MCF 10A (cell line): ENCODE results near the gene RGS1. TPM values are rescaled to one million over a fixed set of nuclear protein-coding genes. Genes with fewer than 3 reads are reported as not detected.

ENCODE experiments used
- BruUV-seq: library from RNA; stranded (reverse); fragments of 400-500 nt; replicated peaks from 2 replicates; lab custom pipeline; 2021; lab: Mats Ljungman, UMichigan
- CTCF ChIA-PET: fragments of 300-600 bp; sonication (Branson Sonifier 250); formaldehyde crosslinking; extraction: SDS; loops from one replicate; lab custom pipeline; 2021; ENCODE audit warnings: antibody characterized with exemption, inconsistent platforms; lab: Yijun Ruan, JAX
- POLR2A ChIA-PET: fragments of 300-600, 350-650 bp; sonication (Branson Sonifier 250); formaldehyde crosslinking; extraction: SDS; loops from one replicate; lab custom pipeline; 2020; ENCODE audit warnings: antibody characterized with exemption, inconsistent platforms; lab: Yijun Ruan, JAX
- DNase-seq: peaks from one replicate; pipeline ENCODE4 v3.0.0-alpha.2; 2018; ENCODE audit not compliant: unreplicated experiment
- H3K27ac Mint-ChIP-seq: one replicate; pipeline ENCODE4 v1.8.0; 2022; ENCODE audit warnings: mild to moderate bottlenecking, low read depth, mixed read lengths; ENCODE audit not compliant: unreplicated experiment
- H3K27me3 Mint-ChIP-seq: one replicate; pipeline ENCODE4 v1.8.0; 2022; ENCODE audit warnings: mixed read lengths; ENCODE audit not compliant: insufficient read depth, unreplicated experiment
- H3K36me3 Mint-ChIP-seq: one replicate; pipeline ENCODE4 v1.8.0; 2022; ENCODE audit warnings: mild to moderate bottlenecking, moderate library complexity, mixed read lengths; ENCODE audit not compliant: insufficient read depth, unreplicated experiment
- H3K4me1 Mint-ChIP-seq: one replicate; pipeline ENCODE4 v1.8.0; 2022; ENCODE audit warnings: mixed read lengths; ENCODE audit not compliant: insufficient read depth, unreplicated experiment
- H3K4me3 Mint-ChIP-seq: one replicate; pipeline ENCODE4 v1.8.0; 2022; ENCODE audit warnings: mild to moderate bottlenecking, moderate library complexity, mixed read lengths; ENCODE audit not compliant: unreplicated experiment
- H3K9me3 Mint-ChIP-seq: one replicate; pipeline ENCODE4 v1.8.0; 2022; ENCODE audit warnings: mixed read lengths; ENCODE audit not compliant: unreplicated experiment
- CTCF ChIP-seq: fragments of 200-600 bp; IDR thresholded peaks from one replicate; pipeline ENCODE4 v1.8.0; 2022; ENCODE audit warnings: antibody characterized with exemption, mild to moderate bottlenecking; ENCODE audit not compliant: unreplicated experiment
- intact Hi-C: fragments of 100-400 bp; cut with micrococcal nuclease; formaldehyde crosslinking; loops from 2 replicates; pipeline ENCODE4 v1.14.1; 2022
- total RNA-seq: library from RNA; stranded (reverse); gene quantifications from 2 replicates; pipeline ENCODE4 v1.2.3, GENCODE V29; 2022

Gene RGS1
- total RNA-seq, 1 experiment from 2014 or later = not detected

GRCh38 chr1:192589813-192590212, 14.2 kb downstream of the RGS1 start:
- H3K9me3 Mint-ChIP-seq = no peaks in the 10 kb centered on the region
- no peak for TF ChIP-seq CTCF
- H3K27ac Mint-ChIP-seq = no peak overlapping the region

GRCh38 chr1:192592517-192592916, 16.9 kb downstream of the RGS1 start:
- Mint-ChIP-seq H3K27me3 (no peaks in the 10 kb centered on the region), H3K27ac (no peak overlapping the region), H3K36me3 (no peaks in the 10 kb centered on the region), H3K4me1 (no peaks in the 10 kb centered on the region), H3K9me3 (no peaks in the 10 kb centered on the region), H3K4me3 (no peak overlapping the region)
- TF ChIP-seq CTCF = no peak
- CTCF ChIA-PET = interaction anchor here (0.7 to 2.0 kb wide), 4 partner anchors 11 to 150 kb away, joined by 3 to 12 read pairs (median 6); no protein-coding TSS in a partner anchor
- POLR2A ChIA-PET = interaction anchor here (0.6 kb wide), 1 partner anchor 36 kb away, joined by 3 read pairs; no protein-coding TSS in a partner anchor
- no TSS peak for BruUV-seq
- DNase-seq = no peak
- intact Hi-C loops = no loop called here

More at GRCh38 chr1:192589813-192590212, 14.2 kb downstream of the RGS1 start:
- no TSS peak for BruUV-seq
- H3K4me1 Mint-ChIP-seq = no peaks in the 10 kb centered on the region
- ChIA-PET CTCF (interaction anchor here (1.1 kb wide), 1 partner anchor 115 kb away, joined by 3 read pairs; no protein-coding TSS in a partner anchor), POLR2A (no interaction called here)
- DNase-seq = no peak
- H3K27me3 Mint-ChIP-seq = no peaks in the 10 kb centered on the region
- H3K36me3 Mint-ChIP-seq = no peaks in the 10 kb centered on the region
- intact Hi-C loops = no loop called here
- H3K4me3 Mint-ChIP-seq = no peak overlapping the region

- TF ChIP-seq CTCF = no peak
- peak; percentile 38 for DNase-seq
- POLR2A ChIA-PET = interaction anchor here (0.6 kb wide), 1 partner anchor 35 kb away, joined by 3 read pairs; no protein-coding TSS in a partner anchor
- Mint-ChIP-seq H3K27me3 (no peaks in the 10 kb centered on the region), H3K9me3 (no peaks in the 10 kb centered on the region), H3K4me3 (no peak overlapping the region), H3K27ac (no peak overlapping the region), H3K4me1 (no peaks in the 10 kb centered on the region), H3K36me3 (no peaks in the 10 kb centered on the region)
- no TSS peak for BruUV-seq
- intact Hi-C loops = no loop called here
- CTCF ChIA-PET = interaction anchor here (1.3 to 2.0 kb wide), 4 partner anchors 12 to 116 kb away, joined by 5 to 12 read pairs (median 6); no protein-coding TSS in a partner anchor
Measured at GRCh38 chr1:192592981-192593708, 17.6 kb downstream of the RGS1 start.

- Mint-ChIP-seq H3K36me3 (no peaks in the 10 kb centered on the region), H3K4me1 (no peaks in the 10 kb centered on the region), H3K4me3 (no peak overlapping the region), H3K27ac (no peak overlapping the region), H3K27me3 (no peaks in the 10 kb centered on the region), H3K9me3 (no peaks in the 10 kb centered on the region)
- ChIA-PET CTCF (interaction anchor here (0.6 to 1.1 kb wide), 2 partner anchors 118 to 121 kb away, joined by 3 read pairs; no protein-coding TSS in a partner anchor), POLR2A (no interaction called here)
- no peak for TF ChIP-seq CTCF
- intact Hi-C loops = no loop called here
- no peak for DNase-seq
- BruUV-seq = no TSS peak
Measured at GRCh38 chr1:192595299-192595698, 19.7 kb downstream of the RGS1 start.
